Measurements from ENCODE around the gene DRD4. TPM values are rescaled to one million over a fixed set of nuclear protein-coding genes. Genes with fewer than 3 reads are reported as not detected.
"Not testable (repeated sequence)": the region's sequence is repeated elsewhere in the genome, so short reads cannot be mapped to it uniquely, and the experiment has no call there.

DRD4 gene
- total RNA-seq, 1 donor from 2014 or later, result 1.3 TPM

- no peak for DNase-seq
- no peaks in the 10 kb centered on the region for H3K4me1 ChIP-seq
- no peaks in the 10 kb centered on the region for H3K9me3 ChIP-seq
- intact Hi-C loops (cut with DNase I), result no loop called here
- no peak for TF ChIP-seq CTCF (IDR thresholded peaks at IDR 0.05)
- no peak for ATAC-seq
- H3K36me3 ChIP-seq, result peaks cover 24% of the 10 kb centered on the region
- H3K27me3 ChIP-seq (ENCODE audit: low read depth), result no peaks in the 10 kb centered on the region
- H3K27ac ChIP-seq, result no peak overlapping the region
- no peak overlapping the region for H3K4me3 ChIP-seq
Measured at GRCh38 chr11:653837-654236, 16.8 kb downstream of the DRD4 start.

- DNase-seq; H3K4me1 ChIP-seq; intact Hi-C loops (cut with DNase I); ATAC-seq; H3K27me3 ChIP-seq (ENCODE audit: low read depth); H3K4me3 ChIP-seq; H3K27ac ChIP-seq; H3K9me3 ChIP-seq: not testable (repeated sequence)
- H3K36me3 ChIP-seq, result peaks cover 30% of the 10 kb centered on the region
Measured at GRCh38 chr11:654444-654843, 17.4 kb downstream of the DRD4 start.

- TF ChIP-seq CTCF (IDR thresholded peaks at IDR 0.05), result no peak
- Histone ChIP-seq H3K27me3 (ENCODE audit: low read depth) (no peaks in the 10 kb centered on the region), H3K4me3 (no peak overlapping the region), H3K36me3 (peaks cover 38% of the 10 kb centered on the region), H3K9me3 (no peaks in the 10 kb centered on the region), H3K4me1 (no peaks in the 10 kb centered on the region), H3K27ac (no peak overlapping the region)
- ATAC-seq, result peak; percentile 59 to 76
- DNase-seq, result no peak
- intact Hi-C loops (cut with DNase I), result no loop called here
Measured at GRCh38 chr11:655036-655726, 18.1 kb downstream of the DRD4 start.

GRCh38 chr11:656426-656825 is 19.4 kb downstream of the DRD4 start:
- intact Hi-C loops (cut with DNase I), result no loop called here
- no peak for ATAC-seq
- H3K36me3 ChIP-seq, result peaks cover 34% of the 10 kb centered on the region

GRCh38 chr11:656866-657265 is 19.8 kb downstream of the DRD4 start:
- Histone ChIP-seq H3K4me3 (no peak overlapping the region), H3K9me3 (no peaks in the 10 kb centered on the region), H3K4me1 (no peaks in the 10 kb centered on the region), H3K36me3 (peaks cover 31% of the 10 kb centered on the region), H3K27ac (no peak overlapping the region), H3K27me3 (ENCODE audit: low read depth) (no peaks in the 10 kb centered on the region)
- intact Hi-C loops (cut with DNase I), result no loop called here
- ATAC-seq (no peak), DNase-seq (no peak)
- TF ChIP-seq CTCF (IDR thresholded peaks at IDR 0.05), result no peak

More at GRCh38 chr11:656426-656825, 19.4 kb downstream of the DRD4 start:
- Histone ChIP-seq H3K27ac (no peak overlapping the region), H3K27me3 (ENCODE audit: low read depth) (no peaks in the 10 kb centered on the region), H3K4me1 (no peaks in the 10 kb centered on the region), H3K4me3 (no peak overlapping the region), H3K9me3 (no peaks in the 10 kb centered on the region)
- no peak for TF ChIP-seq CTCF (IDR thresholded peaks at IDR 0.05)
- DNase-seq, result no peak

GRCh38 chr11:657691-658126 is 20.6 kb downstream of the DRD4 start:
- no peak for TF ChIP-seq CTCF (IDR thresholded peaks at IDR 0.05)
- intact Hi-C loops (cut with DNase I), result no loop called here
- no peak for DNase-seq
- no peak for ATAC-seq
- Histone ChIP-seq H3K9me3 (no peaks in the 10 kb centered on the region), H3K36me3 (peaks cover 31% of the 10 kb centered on the region), H3K27me3 (ENCODE audit: low read depth) (no peaks in the 10 kb centered on the region), H3K4me1 (no peaks in the 10 kb centered on the region), H3K27ac (no peak overlapping the region), H3K4me3 (no peak overlapping the region)
